Fibroblast of skin of back (primary cell): ENCODE results near the gene MPG. TPM values are rescaled to one million over a fixed set of nuclear protein-coding genes. Genes with fewer than 3 reads are reported as not detected.
"Not testable (repeated sequence)": the region's sequence is repeated elsewhere in the genome, so short reads cannot be mapped to it uniquely, and the experiment has no call there.

ENCODE experiments used
- DNase-seq: peaks from one replicate; pipeline ENCODE4 v3.0.0-alpha.2; 2013
- polyA plus RNA-seq, 2 experiments: library from polyadenylated mRNA; unstranded; fragments of 120-200 nt; gene quantifications; one replicate each; pipeline ENCODE4 v1.2.1, GENCODE V29; 2013; ENCODE audit not compliant: insufficient read length in 2 of 2

The MPG gene
- polyA plus RNA-seq (2013, experiment 1 of 2; ENCODE audit: insufficient read length) = 72.0 TPM
- polyA plus RNA-seq (2013, experiment 2 of 2; ENCODE audit: insufficient read length) = 63.2 TPM

DNA sequence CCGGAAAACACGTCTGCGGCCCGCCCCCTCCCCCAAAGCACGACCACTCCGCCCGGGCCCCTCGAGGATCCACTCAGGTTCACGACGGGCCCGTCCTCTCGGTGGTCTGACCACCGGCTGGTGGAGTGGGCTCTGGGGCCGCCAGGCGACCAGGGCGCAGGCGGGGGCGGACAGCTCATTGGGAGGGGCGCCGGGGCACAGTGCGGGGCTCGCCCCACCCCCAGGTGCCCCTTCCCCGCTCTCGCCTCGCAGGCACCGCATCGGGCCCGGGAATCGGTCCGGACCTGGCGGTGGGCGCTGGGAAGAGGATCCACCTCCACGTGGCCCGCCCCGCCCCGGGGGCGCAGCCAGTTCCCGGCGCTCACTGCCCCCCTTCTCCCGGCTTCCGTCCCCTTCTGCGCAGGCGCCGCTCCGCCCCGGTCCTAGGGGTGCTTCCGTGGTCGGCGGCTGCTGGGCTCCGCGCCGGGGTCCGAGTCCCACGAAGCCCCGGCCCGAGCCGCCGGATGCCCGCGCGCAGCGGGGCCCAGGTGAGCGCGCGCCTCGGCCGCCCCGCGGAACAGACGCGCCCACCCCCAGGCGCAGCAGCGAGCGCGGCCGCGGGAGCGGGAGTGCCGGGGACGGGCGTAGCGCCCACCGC, at the start of gene MPG:
Gene MPG, plus strand, starts transcription at position 419 of the 637 bp plus-strand sequence. Its CDS starts 85 bp downstream, at position 504.
- DNase-seq = peak; percentile 83

DNA sequence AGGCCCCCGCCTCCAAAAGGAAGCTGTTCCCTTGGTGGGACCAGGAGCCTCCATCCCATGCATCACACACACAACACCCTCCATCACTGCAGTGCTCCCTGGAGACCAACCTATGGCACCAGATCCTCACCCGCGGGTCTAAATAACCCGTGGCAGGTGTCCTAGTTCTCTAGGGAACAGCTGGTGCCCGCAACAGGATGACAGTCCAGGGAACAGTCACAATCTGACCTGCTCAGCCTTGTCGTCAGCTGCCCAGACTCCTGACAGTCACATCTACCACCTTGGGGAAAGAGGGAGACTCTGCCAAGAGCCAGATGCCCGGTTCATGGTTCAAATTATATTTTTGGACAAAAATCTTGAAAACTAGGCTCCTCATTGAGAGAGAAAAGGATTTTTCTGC, 47.4 kb upstream of the MPG start:
- DNase-seq = not testable (repeated sequence)

DNA sequence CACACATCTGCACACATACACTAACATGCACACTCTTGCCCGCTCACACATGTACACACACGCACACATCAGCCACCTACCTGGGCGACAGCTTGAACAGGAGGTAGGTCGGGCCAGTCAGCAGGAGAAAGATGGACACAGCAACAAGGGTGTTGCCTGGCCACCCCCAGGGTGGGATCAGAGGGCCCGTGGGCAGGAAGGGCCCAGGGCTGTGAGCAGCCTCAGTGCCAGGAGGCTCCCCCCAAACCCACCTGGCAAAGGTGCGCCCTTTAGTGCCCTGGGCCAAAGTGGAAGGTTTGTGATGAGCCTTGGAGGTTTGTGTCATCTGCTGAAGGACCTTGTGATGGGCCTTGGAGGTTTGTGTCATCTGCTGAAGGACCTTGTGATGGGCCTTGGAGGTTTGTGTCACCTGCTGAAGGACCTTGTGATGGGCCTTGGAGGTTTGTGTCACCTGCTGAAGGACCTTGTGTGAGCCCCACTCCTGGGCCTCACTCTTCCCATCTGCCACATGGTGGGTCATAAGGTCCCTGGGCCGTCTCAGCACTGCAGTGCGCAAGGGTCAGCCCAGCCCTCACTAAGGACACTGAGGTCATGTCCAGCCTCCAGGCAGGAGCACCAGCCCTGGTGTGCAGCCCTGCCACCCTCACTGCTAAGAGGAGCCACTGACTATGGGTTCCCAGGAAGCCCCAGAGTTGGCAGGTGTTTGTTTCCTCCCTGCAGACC, 44.7 kb upstream of the MPG start:
- DNase-seq = not testable (repeated sequence)

DNA sequence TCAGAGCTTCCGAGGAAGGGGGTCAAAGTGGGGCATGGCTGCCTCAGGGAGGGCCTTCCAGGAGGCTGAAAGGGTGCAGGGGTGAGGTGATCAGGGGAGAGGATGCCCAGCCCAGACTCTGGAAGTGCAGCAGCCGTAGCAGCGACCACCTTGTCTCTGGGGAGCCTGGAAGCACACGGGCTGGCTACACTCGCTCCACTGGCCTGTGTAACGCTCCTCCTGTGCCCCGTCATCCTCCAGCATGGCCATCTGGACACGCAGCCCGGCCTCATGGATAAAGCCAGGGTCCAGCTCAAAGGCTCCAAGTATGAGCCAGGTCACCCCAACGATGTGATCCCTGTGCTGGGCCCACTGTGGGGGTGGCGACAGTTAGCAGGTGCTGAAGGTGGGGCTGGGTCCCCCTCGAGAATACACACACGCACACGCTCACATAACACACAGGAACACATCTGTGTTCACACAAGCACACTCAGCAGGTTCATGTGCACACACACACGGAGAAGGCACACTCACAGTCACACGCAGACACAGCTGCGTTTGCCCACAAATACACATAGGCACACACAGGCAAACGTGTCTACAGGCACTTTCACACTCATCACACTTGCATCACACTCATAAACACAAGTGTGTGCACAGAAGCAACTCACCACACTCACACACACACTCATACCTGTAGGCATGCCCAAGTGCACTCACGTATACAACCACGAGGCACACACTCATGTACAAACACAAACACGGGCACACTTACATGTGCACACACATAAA, 44.0 kb upstream of the MPG start:
- no peak for DNase-seq

- no peak for DNase-seq
Measured at GRCh38 chr16:34648-34987, 43.4 kb upstream of the MPG start.

- no peak for DNase-seq
Measured at GRCh38 chr16:35011-35677, 42.9 kb upstream of the MPG start.

GRCh38 chr16:35678-36305, 42.2 kb upstream of the MPG start:
- DNase-seq = no peak

- no peak for DNase-seq
Measured at GRCh38 chr16:36336-36984, 41.6 kb upstream of the MPG start.

DNA sequence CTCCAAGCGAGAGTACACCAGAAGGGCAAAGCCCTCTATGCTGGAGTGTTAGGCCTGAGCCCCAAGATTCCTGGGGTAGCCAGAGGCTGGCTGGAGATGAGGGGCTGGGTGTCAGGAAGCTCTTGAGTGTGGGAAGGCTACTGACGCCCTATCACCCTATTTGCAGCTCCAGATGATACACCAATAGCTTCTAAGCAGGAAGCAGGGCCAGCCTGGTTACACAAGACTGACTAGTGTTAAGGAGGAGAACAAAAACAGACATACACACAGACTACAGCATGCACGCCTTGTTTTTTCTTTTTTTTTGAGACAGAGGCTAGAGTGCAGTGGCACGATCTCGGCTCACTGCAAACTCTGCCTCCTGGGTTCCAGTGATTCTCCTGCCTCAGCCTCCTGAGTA, 40.5 kb upstream of the MPG start:
- DNase-seq = no peak

DNA sequence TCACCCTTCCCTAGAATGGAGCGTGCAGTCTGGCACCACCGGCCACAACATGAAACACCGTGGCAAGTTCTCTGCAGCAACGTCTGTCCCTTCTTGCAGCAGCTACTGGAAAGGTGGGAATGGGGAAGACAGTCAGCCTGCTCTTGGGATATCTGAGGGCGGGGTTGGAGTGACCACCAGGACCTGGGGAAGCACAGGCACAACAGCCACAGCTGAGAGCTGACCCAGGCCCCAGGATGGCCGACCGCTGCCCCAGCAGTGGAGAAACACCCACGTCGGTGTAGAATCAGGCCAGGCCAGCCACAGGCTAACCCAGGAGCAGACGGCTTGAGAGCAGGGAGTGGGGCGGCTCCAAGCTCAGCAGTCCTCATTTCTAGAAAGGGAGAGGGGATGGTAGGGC, 39.8 kb upstream of the MPG start:
- not testable (repeated sequence) for DNase-seq

DNA sequence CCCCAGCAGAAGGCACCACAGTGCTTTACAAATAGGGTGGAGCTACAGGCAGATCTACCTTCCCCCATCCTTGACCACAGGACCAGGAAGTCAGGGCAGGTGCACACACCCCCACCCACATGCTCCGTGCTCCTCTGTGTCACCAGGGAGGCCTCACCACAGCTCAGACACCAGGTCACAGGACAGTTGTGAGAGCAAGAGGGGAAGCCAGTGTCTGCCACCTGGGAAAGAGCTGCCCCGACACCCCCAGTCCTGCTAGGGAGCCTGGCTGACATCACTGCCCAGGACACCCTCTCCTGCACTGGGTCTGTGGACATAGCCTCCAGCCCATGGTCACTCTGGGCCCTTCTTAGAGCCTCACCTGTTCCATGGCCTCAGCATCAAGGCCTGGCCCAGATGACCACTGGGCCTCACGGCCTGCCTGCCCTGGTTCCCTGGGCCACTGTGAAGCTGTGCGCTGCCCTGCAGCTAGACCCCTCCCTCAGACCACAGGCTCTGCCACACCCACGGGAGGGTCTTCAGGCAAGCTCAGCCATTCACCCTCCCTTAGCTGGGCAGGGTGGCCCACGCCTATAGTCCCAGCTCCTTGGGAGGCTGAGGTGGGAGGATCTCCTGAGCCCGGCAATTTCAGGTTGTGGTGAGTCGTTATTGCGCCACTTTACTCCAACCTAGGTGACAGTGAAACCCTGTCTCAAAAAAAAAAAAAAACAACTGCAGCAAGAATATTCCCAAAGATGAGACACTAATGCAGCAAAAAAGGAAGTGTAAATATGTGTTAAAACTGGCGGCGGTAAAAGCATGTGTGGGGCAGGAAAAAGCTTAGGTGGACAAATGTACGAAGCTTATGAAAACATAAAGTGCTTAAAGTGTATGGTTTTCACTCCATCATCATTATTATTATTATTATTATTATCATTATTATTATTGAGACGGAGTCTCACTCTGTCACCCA, 38.8 kb upstream of the MPG start:
- no peak for DNase-seq

- no peak for DNase-seq
Measured at GRCh38 chr16:41439-42068, 36.5 kb upstream of the MPG start.

DNA sequence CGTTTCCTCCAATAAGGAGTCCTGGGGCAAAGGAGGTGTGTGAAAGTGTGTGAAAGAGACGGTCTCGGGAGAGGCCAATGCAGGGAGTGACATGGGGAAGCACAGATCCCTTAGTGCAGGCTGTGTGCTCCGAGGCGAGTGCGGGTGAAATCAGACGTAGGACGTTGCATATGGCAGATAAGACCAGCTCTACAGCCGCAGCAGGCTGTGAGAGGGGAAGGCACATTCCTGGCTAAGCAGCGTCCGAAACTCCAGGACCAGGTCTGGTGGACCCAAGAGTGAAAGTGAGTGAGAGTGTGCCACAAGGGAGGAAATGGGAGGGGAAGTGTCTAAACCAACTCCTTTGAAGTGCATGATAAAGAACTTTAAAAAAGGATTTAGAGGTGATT, 36.0 kb upstream of the MPG start:
- DNase-seq = no peak

- DNase-seq = no peak
Measured at GRCh38 chr16:42691-43090, 35.3 kb upstream of the MPG start.

- no peak for DNase-seq
Measured at GRCh38 chr16:43294-43693, 34.7 kb upstream of the MPG start.

GRCh38 chr16:44655-45054, 33.4 kb upstream of the MPG start:
- no peak for DNase-seq

- DNase-seq = no peak
Measured at GRCh38 chr16:45454-45853, 32.6 kb upstream of the MPG start.

DNA sequence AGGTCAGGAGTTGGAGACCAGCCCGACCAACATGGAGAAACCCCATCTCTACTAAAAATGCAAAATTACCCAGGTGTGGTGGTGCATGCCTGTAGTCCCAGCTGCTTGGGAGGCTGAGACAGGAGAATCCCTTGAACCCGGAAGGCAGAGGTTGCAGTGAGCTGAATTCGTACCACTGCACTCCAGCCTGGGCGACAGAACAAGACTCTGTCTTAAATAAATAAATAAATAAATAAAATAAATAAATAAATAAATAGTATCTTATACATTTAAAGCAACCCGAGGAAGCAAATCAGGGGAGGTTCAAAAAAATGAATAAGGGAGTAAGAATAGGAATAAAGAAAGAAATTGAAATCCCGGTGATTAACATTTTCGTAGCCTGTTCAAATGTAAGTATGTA, 31.5 kb upstream of the MPG start:
- DNase-seq = not testable (repeated sequence)

DNA sequence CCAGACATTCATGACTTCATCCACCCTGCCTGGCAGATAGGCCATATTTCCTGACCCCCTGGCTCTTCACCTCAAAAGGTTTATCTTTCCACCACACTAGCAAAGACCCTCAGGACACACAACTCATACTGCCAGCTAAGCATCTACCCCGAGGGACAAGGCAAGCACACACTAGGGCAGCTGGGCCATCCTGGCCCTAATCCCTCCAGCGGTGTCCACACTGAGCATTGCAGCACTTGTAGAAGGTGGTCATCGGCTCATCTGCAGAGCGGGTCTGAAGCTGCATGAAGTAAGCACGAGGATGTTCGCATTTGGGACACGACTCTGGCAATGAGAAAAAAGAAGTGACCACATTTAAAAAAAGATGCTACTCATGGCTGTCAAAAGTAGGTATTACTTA, 30.8 kb upstream of the MPG start:
- no peak for DNase-seq
